Smooth muscle cell of the pulmonary artery (primary cell): ENCODE measurements around the gene SLPI. TPM values are rescaled to one million over a fixed set of nuclear protein-coding genes. Genes with fewer than 3 reads are reported as not detected.

Source experiments
- total RNA-seq: library from RNA; depleted of rRNA; stranded (reverse); fragments of >200 nt; gene quantifications from 2 replicates; pipeline ENCODE4 v1.2.3, GENCODE V29; 2014

Gene SLPI
- 0.52 and 0.69 TPM in 2 replicates for total RNA-seq

GRCh38 chr20:45254383-45255262, at the start of gene SLPI:
TSS of gene SLPI (minus strand) at chr20:45254564. CDS start at chr20:45254543, 21 bp downstream.

GRCh38 chr20:45221076-45221475, 33.3 kb downstream of the SLPI start, which contains the start of gene SEMG2:
TSS of gene SEMG2 (plus strand) at chr20:45221373. CDS start at chr20:45221390, 17 bp downstream.

GRCh38 chr20:45206725-45207124, 47.6 kb downstream of the SLPI start, which contains the start of gene SEMG1:
TSS of gene SEMG1 (plus strand) at chr20:45207033. CDS start at chr20:45207054, 21 bp downstream.

Other genes with a start within 250 kb of the SLPI start
- 1.4 and 2.4 TPM in 2 replicates for gene KCNS1, start 153.4 kb downstream of the SLPI start, total RNA-seq
- gene WFDC5, start 139.4 kb downstream of the SLPI start, total RNA-seq: not detected in 2 replicates
- not detected in 2 replicates for gene WFDC12, start 130.1 kb downstream of the SLPI start, total RNA-seq
- gene PI3, start 79.7 kb downstream of the SLPI start, total RNA-seq: not detected in 2 replicates
- not detected in 2 replicates for gene SEMG1, start 47.5 kb downstream of the SLPI start, total RNA-seq
- not detected in 2 replicates for gene SEMG2, start 33.2 kb downstream of the SLPI start, total RNA-seq
- gene RBPJL, start 52.3 kb upstream of the SLPI start, total RNA-seq: not detected in 2 replicates
- gene MATN4, start 53.7 kb upstream of the SLPI start, total RNA-seq: 0.03 TPM in 1 of 2 replicates, not detected in the other
- 61.4 and 105 TPM in 2 replicates for gene SDC4, start 93.9 kb upstream of the SLPI start, total RNA-seq
- gene SYS1, start 108.6 kb upstream of the SLPI start, total RNA-seq: 34.0 and 36.3 TPM in 2 replicates
- 0.03 TPM in 1 of 2 replicates, not detected in the other for gene TP53TG5, start 123.8 kb upstream of the SLPI start, total RNA-seq
- 3.0 and 4.7 TPM in 2 replicates for gene DBNDD2, start 153.7 kb upstream of the SLPI start, total RNA-seq
- 59.5 and 63.0 TPM in 2 replicates for gene PIGT, start 161.6 kb upstream of the SLPI start, total RNA-seq
- not detected in 2 replicates for gene WFDC2, start 215.2 kb upstream of the SLPI start, total RNA-seq